Measurements from ENCODE around the gene CD248. TPM values are rescaled to one million over a fixed set of nuclear protein-coding genes. Genes with fewer than 3 reads are reported as not detected.
"Not testable (repeated sequence)": the region's sequence is repeated elsewhere in the genome, so short reads cannot be mapped to it uniquely, and the experiment has no call there.

CD248 gene
- total RNA-seq, 1 donor from 2014 or later = 68.7 TPM

DNA sequence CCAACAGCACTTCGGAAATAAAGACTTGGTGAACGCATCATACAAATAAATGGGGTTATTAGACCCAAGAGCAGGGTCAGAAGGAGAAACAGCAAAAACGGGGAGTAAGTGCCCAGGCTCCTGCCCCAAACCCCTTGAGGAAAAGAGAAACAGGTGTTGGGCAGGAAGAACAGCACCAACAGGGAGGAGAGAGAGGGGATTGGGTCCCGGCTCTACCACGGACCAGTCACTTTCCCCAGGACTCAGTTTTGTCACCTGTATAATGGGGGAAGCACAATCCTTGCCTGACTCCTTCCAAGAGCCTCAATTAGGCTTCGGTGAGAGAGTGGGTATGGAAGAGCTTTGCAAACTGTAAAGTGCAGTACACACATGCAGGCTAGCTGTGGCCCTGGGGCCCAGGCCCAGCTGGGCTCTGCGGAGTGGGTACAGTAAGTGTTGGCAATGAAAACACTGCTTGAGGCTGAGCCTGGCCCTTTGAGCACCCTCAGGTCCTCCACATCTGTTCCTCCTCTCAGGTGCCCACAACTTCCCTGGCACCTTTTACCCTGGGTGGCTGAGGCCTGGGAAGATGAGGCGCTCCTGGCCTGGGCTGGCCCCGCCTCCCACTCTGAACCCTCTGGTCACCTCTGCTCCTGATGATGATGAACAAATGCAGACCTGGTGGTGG is 45.8 kb upstream of the CD248 start:
- Mint-ChIP-seq H3K4me3 (ENCODE audit: unreplicated experiment) (no peak overlapping the region), H3K9me3 (ENCODE audit: unreplicated experiment) (no peaks in the 10 kb centered on the region), H3K36me3 (ENCODE audit: unreplicated experiment) (peaks cover 4% of the 10 kb centered on the region), H3K4me1 (ENCODE audit: unreplicated experiment) (no peaks in the 10 kb centered on the region), H3K27ac (ENCODE audit: unreplicated experiment) (no peak overlapping the region), H3K27me3 (ENCODE audit: unreplicated experiment) (no peaks in the 10 kb centered on the region)
- TF ChIP-seq, protein P1, sequence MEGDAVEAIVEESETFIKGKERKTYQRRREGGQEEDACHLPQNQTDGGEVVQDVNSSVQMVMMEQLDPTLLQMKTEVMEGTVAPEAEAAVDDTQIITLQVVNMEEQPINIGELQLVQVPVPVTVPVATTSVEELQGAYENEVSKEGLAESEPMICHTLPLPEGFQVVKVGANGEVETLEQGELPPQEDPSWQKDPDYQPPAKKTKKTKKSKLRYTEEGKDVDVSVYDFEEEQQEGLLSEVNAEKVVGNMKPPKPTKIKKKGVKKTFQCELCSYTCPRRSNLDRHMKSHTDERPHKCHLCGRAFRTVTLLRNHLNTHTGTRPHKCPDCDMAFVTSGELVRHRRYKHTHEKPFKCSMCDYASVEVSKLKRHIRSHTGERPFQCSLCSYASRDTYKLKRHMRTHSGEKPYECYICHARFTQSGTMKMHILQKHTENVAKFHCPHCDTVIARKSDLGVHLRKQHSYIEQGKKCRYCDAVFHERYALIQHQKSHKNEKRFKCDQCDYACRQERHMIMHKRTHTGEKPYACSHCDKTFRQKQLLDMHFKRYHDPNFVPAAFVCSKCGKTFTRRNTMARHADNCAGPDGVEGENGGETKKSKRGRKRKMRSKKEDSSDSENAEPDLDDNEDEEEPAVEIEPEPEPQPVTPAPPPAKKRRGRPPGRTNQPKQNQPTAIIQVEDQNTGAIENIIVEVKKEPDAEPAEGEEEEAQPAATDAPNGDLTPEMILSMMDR (IDR thresholded peaks at IDR 0.05) = no peak
- no peak for DNase-seq (ENCODE audit: extremely low spot score, unreplicated experiment)

DNA sequence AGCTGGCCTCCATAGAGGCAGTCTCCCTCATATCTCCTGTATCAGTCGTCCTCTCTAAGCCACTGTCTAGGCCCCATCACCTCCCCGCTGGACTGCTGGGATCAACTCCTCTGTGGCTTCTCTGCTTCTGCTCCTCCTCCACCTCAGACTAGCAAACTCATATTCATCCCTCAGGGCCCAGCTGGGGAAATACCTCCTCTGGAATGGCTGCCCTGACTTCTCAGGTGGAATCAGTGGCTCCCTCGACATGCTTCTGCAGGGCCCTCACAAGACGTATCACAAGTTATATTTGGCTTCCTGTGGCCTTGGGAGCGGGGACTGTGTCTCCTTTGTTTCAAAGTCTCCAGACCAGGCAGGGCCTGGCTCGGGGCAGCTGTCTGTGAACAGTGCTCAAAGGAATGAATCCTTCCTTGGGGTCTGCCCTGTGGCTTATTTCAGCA is 44.7 kb upstream of the CD248 start:
- TF ChIP-seq, protein P1 (IDR thresholded peaks at IDR 0.05) = no peak
- DNase-seq (ENCODE audit: extremely low spot score, unreplicated experiment) = no peak
- H3K27ac Mint-ChIP-seq (ENCODE audit: unreplicated experiment) = no peak overlapping the region
- H3K4me3 Mint-ChIP-seq (ENCODE audit: unreplicated experiment) = no peak overlapping the region
- H3K27me3 Mint-ChIP-seq (ENCODE audit: unreplicated experiment) = no peaks in the 10 kb centered on the region
- H3K4me1 Mint-ChIP-seq (ENCODE audit: unreplicated experiment) = no peaks in the 10 kb centered on the region
- H3K9me3 Mint-ChIP-seq (ENCODE audit: unreplicated experiment) = no peaks in the 10 kb centered on the region
- H3K36me3 Mint-ChIP-seq (ENCODE audit: unreplicated experiment) = peaks cover 4% of the 10 kb centered on the region

DNA sequence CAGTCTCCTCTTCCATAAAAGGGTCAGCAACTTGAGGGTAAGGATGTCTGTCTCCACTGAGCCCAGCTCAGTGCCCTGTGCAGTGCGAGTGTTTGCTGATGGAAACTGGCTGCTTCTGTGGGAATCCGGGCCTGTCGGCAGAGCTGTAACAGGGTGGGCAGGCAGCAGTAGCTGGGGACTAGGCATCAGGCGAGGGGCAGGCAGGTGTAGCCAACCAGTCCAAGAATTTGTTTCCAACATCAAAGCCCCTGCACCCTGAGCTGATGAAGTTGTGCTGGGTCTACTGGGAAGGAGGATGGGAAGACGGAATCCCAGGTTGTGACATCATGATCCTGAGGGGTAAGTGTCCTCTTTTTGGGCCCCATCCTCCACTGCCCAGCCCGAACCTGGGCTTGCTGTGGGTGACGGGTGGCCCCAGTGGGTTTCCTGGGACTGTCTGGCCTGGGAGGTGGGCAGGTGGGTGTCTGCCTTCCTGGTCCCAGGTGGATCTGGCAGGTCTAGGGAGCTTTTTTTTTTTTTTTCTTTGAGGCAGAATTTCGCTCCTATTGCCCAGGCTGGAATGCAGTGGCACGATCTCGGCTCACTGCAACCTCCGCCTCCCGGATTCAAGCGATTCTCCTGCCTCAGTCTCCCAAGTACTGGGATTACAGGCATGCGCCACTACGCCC is 43.7 kb upstream of the CD248 start:
- Mint-ChIP-seq H3K9me3 (ENCODE audit: unreplicated experiment) (no peaks in the 10 kb centered on the region), H3K4me1 (ENCODE audit: unreplicated experiment) (no peaks in the 10 kb centered on the region), H3K27ac (ENCODE audit: unreplicated experiment) (no peak overlapping the region), H3K4me3 (ENCODE audit: unreplicated experiment) (no peak overlapping the region), H3K27me3 (ENCODE audit: unreplicated experiment) (no peaks in the 10 kb centered on the region), H3K36me3 (ENCODE audit: unreplicated experiment) (peaks cover 7% of the 10 kb centered on the region)
- TF ChIP-seq, protein P1 (IDR thresholded peaks at IDR 0.05) = no peak
- DNase-seq (ENCODE audit: extremely low spot score, unreplicated experiment) = no peak

DNA sequence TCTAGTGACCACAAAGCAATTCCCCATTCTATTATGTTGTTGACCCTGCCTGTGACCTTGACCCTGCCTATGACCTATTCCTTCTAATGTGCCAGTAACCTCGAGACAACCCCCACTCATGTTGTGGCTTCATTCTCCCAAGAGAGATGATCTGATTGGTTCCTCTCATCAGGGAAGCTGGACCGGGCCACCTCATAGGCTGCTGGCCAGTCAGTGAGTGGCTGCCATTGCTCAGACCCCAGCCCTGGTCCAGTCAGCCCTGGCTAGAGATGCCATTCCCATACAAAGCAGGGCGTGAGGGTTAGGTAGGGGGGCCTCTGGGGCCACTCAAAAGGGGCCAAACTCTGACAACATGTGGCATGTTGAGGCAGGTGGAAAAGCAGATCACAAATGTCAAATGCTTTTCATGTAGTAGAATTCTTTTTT is 42.8 kb upstream of the CD248 start:
- no peaks in the 10 kb centered on the region for H3K9me3 Mint-ChIP-seq (ENCODE audit: unreplicated experiment)
- H3K36me3 Mint-ChIP-seq (ENCODE audit: unreplicated experiment) = peaks cover 7% of the 10 kb centered on the region
- no peak overlapping the region for H3K4me3 Mint-ChIP-seq (ENCODE audit: unreplicated experiment)
- no peaks in the 10 kb centered on the region for H3K4me1 Mint-ChIP-seq (ENCODE audit: unreplicated experiment)
- TF ChIP-seq, protein P1 (IDR thresholded peaks at IDR 0.05) = no peak
- H3K27me3 Mint-ChIP-seq (ENCODE audit: unreplicated experiment) = no peaks in the 10 kb centered on the region
- no peak overlapping the region for H3K27ac Mint-ChIP-seq (ENCODE audit: unreplicated experiment)
- DNase-seq (ENCODE audit: extremely low spot score, unreplicated experiment) = no peak

DNA sequence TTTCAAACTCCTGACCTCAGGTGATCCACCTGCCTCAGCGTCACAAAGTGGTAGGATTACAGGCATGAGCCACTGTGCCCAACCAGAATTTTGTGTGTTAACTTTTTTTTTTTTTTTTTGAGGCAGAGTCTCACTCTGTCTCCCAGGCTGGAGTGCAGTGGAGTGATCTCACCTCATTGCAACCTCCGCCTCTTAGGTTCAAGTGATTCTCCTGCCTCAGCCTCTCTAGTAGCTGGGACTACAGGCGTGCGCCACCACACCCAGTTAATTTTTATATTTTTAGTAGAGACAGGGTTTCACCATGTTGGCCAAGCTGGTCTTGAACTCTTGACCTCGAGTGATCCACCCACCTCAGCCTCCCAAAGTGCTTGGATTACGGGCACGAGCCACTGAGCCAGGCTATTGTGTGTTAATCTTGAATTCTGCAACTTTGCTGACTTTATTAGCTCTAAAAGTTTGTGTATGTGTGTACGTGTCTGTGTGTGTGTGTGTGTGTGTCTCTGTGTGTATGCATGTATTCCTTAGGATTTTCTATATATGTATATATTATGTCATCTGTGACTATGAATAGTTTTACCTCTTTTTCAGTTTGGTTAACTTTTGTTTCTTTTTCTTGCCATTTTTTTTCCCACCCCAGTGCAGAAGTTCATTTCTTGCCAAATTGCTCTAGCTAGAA is 33.9 kb upstream of the CD248 start:
- H3K9me3 Mint-ChIP-seq (ENCODE audit: unreplicated experiment); DNase-seq (ENCODE audit: extremely low spot score, unreplicated experiment); H3K4me3 Mint-ChIP-seq (ENCODE audit: unreplicated experiment); H3K27ac Mint-ChIP-seq (ENCODE audit: unreplicated experiment); H3K27me3 Mint-ChIP-seq (ENCODE audit: unreplicated experiment); H3K36me3 Mint-ChIP-seq (ENCODE audit: unreplicated experiment): not testable (repeated sequence)
- H3K4me1 Mint-ChIP-seq (ENCODE audit: unreplicated experiment) = peaks cover 25% of the 10 kb centered on the region
